Measurements from ENCODE around the gene HLA-E. TPM values are rescaled to one million over a fixed set of nuclear protein-coding genes. Genes with fewer than 3 reads are reported as not detected.

HLA-E gene
- total RNA-seq, 1 experiment from 2014 or later, result 131 TPM

DNA sequence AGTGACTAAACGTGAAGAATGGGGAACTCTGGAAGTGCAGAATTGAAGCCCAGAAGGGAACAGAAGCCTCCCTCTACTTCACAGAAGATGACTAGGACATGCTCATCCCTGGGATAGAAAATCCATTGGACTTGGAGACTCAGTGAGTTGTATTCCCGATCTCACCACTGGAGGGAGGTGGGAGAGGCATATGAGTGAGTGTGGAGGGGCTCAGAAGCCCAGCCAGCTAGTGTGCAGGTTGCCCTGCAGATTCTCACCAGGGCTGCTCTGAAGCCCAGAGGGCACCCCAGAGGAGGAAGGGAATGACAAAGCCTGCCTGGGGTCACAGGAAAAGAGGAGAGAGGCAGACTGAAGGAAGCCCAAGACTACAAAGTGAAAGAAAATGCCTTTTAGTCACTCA is 42.1 kb upstream of the HLA-E start:
- DNase-seq (peak; percentile 67), ATAC-seq (peak; percentile 72)
- H3K27me3 ChIP-seq (ENCODE audit: low read length), result peaks cover 77% of the 10 kb centered on the region
- H4K20me1 ChIP-seq (ENCODE audit: low read length), result no peaks in the 10 kb centered on the region
- H3K4me3 ChIP-seq (ENCODE audit: low read length), result no peak overlapping the region
- TF ChIP-seq, protein P1, sequence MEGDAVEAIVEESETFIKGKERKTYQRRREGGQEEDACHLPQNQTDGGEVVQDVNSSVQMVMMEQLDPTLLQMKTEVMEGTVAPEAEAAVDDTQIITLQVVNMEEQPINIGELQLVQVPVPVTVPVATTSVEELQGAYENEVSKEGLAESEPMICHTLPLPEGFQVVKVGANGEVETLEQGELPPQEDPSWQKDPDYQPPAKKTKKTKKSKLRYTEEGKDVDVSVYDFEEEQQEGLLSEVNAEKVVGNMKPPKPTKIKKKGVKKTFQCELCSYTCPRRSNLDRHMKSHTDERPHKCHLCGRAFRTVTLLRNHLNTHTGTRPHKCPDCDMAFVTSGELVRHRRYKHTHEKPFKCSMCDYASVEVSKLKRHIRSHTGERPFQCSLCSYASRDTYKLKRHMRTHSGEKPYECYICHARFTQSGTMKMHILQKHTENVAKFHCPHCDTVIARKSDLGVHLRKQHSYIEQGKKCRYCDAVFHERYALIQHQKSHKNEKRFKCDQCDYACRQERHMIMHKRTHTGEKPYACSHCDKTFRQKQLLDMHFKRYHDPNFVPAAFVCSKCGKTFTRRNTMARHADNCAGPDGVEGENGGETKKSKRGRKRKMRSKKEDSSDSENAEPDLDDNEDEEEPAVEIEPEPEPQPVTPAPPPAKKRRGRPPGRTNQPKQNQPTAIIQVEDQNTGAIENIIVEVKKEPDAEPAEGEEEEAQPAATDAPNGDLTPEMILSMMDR (conservative IDR thresholded peaks at IDR 0.05; ENCODE audit: low read depth, low read length), result peak; percentile 49
- TF ChIP-seq EZH2phosphoT487 (IDR thresholded peaks at IDR 0.05; ENCODE audit: borderline replicate concordance, low read length), result no peak
- no peak overlapping the region for H3K9ac ChIP-seq (ENCODE audit: low read length)
- no peaks in the 10 kb centered on the region for H3K36me3 ChIP-seq (ENCODE audit: low read depth, low read length)
- H3K9me2 ChIP-seq (replicated peaks; ENCODE audit: low read length), result no peaks in the 10 kb centered on the region
- no peak overlapping the region for H2AFZ ChIP-seq (ENCODE audit: low read length)
- no peaks in the 10 kb centered on the region for H3F3A ChIP-seq (ENCODE audit: low read length, unreplicated experiment)
- BruUV-seq (replicated peaks), result no TSS peak
- no peak overlapping the region for H3K4me2 ChIP-seq (ENCODE audit: low read length)
- ChIA-PET CTCF (interaction anchor here (1.3 kb wide), 1 partner anchor 228 kb away, joined by 3 read pairs; no protein-coding TSS in a partner anchor), POLR2A (ENCODE audit: unreplicated experiment) (no interaction called here)
- H3K27ac ChIP-seq (ENCODE audit: low read length), result no peak overlapping the region
- intact Hi-C loops (cut with micrococcal nuclease), result no loop called here
- H3K79me2 ChIP-seq (ENCODE audit: low read length), result no peaks in the 10 kb centered on the region
- no peaks in the 10 kb centered on the region for H3K4me1 ChIP-seq (ENCODE audit: insufficient read depth, low read length)
- no peaks in the 10 kb centered on the region for H3K9me3 ChIP-seq (ENCODE audit: low read length)

DNA sequence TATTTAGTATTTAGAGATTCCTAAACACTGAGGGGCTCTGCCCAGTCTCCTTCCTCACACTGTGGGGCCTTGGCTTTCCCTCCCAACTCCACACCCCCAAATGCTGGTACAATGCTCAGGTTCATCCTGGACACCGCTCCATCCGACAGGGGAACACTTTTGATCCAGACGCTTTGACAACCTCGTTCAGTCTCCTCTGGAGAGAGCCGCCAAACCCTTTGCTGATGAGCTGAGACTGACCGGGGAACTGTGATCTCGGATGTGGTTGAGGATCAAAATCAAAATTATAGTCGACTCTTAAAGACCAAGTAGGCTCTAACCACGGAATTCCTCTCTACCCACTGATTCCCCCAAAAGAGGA is 38.8 kb upstream of the HLA-E start:
- Histone ChIP-seq H3F3A (ENCODE audit: low read length, unreplicated experiment) (no peaks in the 10 kb centered on the region), H3K9ac (ENCODE audit: low read length) (no peak overlapping the region), H4K20me1 (ENCODE audit: low read length) (no peaks in the 10 kb centered on the region), H3K79me2 (ENCODE audit: low read length) (no peaks in the 10 kb centered on the region), H2AFZ (ENCODE audit: low read length) (no peak overlapping the region), H3K27ac (ENCODE audit: low read length) (no peak overlapping the region), H3K27me3 (ENCODE audit: low read length) (peaks cover 55% of the 10 kb centered on the region), H3K9me3 (ENCODE audit: low read length) (no peaks in the 10 kb centered on the region), H3K4me1 (ENCODE audit: insufficient read depth, low read length) (no peaks in the 10 kb centered on the region), H3K4me2 (ENCODE audit: low read length) (no peak overlapping the region), H3K4me3 (ENCODE audit: low read length) (no peak overlapping the region), H3K9me2 (replicated peaks; ENCODE audit: low read length) (no peaks in the 10 kb centered on the region), H3K36me3 (ENCODE audit: low read depth, low read length) (no peaks in the 10 kb centered on the region)
- ATAC-seq, result no peak
- BruUV-seq (replicated peaks), result no TSS peak
- POLR2A ChIA-PET (ENCODE audit: unreplicated experiment), result interaction anchor here (0.6 kb wide), 1 partner anchor 92 kb away, joined by 3 read pairs; no protein-coding TSS in a partner anchor
- TF ChIP-seq, protein P1 (conservative IDR thresholded peaks at IDR 0.05; ENCODE audit: low read depth, low read length), result no peak
- TF ChIP-seq EZH2phosphoT487 (IDR thresholded peaks at IDR 0.05; ENCODE audit: borderline replicate concordance, low read length), result no peak
- TF ChIP-seq EZH2 (IDR thresholded peaks at IDR 0.05; ENCODE audit: low read length, unreplicated experiment), result no peak
- CTCF ChIA-PET, result interaction anchor here (0.7 kb wide), 1 partner anchor 98 kb away, joined by 4 read pairs; no protein-coding TSS in a partner anchor
- intact Hi-C loops (cut with micrococcal nuclease), result no loop called here
- no peak for DNase-seq

DNA sequence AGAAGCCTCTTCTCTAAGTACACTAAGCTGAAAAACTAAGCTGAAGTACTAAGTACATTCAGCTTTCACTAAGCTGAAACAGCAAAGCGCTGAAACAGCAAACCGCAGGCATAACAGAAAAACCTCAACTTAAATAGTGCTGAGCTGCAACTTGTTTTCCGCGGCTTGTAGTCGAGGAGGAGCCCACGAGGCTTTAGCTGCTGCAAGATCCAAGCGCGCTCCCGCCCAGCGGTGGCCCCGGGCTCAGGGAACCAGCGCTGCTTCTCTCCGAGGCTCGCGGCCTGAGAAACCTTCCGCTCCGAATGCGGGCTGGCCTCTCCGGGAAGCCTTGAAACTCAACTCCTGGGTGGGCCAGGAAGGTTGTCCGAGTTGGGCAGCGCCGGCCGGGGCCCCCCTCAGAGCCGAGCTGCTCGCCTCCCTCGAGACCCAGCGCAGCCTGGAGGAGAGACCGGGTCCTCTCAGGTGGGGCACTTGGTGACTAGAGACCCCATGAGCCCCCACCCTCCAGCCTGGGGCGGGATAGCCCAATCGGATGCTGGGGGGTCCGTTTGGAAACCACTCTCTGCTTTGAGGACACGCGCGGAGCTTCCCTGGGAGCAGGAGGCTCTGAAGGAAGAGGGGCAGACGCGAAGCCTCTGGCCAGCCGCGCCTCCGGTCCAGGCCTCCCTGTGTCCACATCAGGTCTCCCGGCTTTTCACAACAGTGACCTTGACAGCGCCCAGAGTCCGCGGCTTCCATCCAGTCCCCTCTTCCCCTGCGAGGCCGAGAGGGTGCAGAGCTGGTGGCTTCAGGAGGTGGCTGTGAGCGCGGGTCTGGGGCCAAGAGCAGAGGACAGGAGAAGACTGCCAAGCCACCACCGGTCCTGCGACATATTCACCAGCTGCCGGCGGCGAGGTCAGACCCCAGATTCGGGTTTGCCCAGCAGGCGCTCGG is 38.1 kb upstream of the HLA-E start:
- CTCF ChIA-PET, result interaction anchor here (0.7 kb wide), 1 partner anchor 97 kb away, joined by 4 read pairs; no protein-coding TSS in a partner anchor

More for the DNA sequence above, 38.1 kb upstream of the HLA-E start:
- H3K4me3 ChIP-seq (ENCODE audit: low read length), result no peak overlapping the region
- no peak overlapping the region for H2AFZ ChIP-seq (ENCODE audit: low read length)
- no peaks in the 10 kb centered on the region for H3K9me3 ChIP-seq (ENCODE audit: low read length)
- intact Hi-C loops (cut with micrococcal nuclease), result no loop called here
- H3K4me2 ChIP-seq (ENCODE audit: low read length), result no peak overlapping the region
- DNase-seq (no peak), ATAC-seq (no peak)
- BruUV-seq (replicated peaks), result no TSS peak
- no peaks in the 10 kb centered on the region for H3K36me3 ChIP-seq (ENCODE audit: low read depth, low read length)
- no peaks in the 10 kb centered on the region for H3K79me2 ChIP-seq (ENCODE audit: low read length)
- H4K20me1 ChIP-seq (ENCODE audit: low read length), result no peaks in the 10 kb centered on the region
- POLR2A ChIA-PET (ENCODE audit: unreplicated experiment), result interaction anchor here (0.6 kb wide), 1 partner anchor 92 kb away, joined by 3 read pairs; no protein-coding TSS in a partner anchor
- no peak overlapping the region for H3K27ac ChIP-seq (ENCODE audit: low read length)
- H3K9me2 ChIP-seq (replicated peaks; ENCODE audit: low read length), result no peaks in the 10 kb centered on the region
- H3F3A ChIP-seq (ENCODE audit: low read length, unreplicated experiment), result no peaks in the 10 kb centered on the region
- no peaks in the 10 kb centered on the region for H3K4me1 ChIP-seq (ENCODE audit: insufficient read depth, low read length)
- H3K27me3 ChIP-seq (ENCODE audit: low read length), result peaks cover 48% of the 10 kb centered on the region
- TF ChIP-seq EZH2phosphoT487 (IDR thresholded peaks at IDR 0.05; ENCODE audit: borderline replicate concordance, low read length), result no peak
- no peak for TF ChIP-seq EZH2 (IDR thresholded peaks at IDR 0.05; ENCODE audit: low read length, unreplicated experiment)
- TF ChIP-seq, protein P1 (conservative IDR thresholded peaks at IDR 0.05; ENCODE audit: low read depth, low read length), result no peak
- H3K9ac ChIP-seq (ENCODE audit: low read length), result no peak overlapping the region

All from PC-3 (cell line).